Measurements from ENCODE around the gene SUFU.
A peak's percentile ranks its signal among the peaks of the same experiment; 100 is the strongest.
"Not testable (repeated sequence)": the region's sequence is repeated elsewhere in the genome, so short reads cannot be mapped to it uniquely, and the experiment has no call there.

Gene SUFU

DNA sequence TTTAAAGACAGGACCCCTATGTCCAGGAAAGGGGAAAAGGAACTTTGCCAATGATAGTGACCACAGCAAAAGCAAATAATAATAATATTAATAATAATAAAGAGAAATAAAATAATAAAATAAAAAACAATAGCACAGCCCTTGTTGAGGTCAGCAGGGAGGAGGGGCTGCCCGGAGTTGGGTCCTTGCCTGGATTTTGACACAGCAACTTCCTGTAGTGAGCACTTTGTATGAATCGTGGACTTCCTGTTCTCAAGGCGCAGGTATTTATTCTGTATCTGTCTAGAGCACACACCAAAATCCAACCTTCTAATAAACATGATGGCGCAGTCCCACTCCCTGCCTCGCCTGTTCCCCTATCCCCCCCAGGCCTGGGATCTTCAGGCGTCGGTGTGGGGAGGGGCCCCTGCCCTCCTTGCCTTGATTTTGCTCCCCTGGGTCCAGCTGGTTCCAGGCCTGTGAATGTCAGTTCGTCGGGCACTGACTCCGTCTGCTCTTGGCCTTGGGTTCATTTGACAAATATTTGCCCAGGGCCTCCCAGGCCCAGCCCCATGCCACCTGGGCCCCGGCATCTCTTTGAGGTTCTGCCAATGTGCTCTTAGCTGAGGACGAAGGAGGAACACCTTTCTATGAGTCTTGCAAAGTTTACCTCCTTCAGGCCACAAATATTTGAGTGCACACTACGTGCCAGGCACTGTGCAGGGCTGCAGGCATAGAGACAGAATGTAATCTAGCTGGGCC lies 154.4 kb downstream of the SUFU start:
- DNase-seq, result no peak
- Histone ChIP-seq H3K4me3 (ENCODE audit: low read depth, low read length) (no peak overlapping the region), H3K36me3 (peaks cover 44% of the 10 kb centered on the region), H3K9me3 (no peaks in the 10 kb centered on the region), H3K4me1 (peaks cover 10% of the 10 kb centered on the region), H3K27me3 (no peaks in the 10 kb centered on the region)
- TF ChIP-seq, protein P1, sequence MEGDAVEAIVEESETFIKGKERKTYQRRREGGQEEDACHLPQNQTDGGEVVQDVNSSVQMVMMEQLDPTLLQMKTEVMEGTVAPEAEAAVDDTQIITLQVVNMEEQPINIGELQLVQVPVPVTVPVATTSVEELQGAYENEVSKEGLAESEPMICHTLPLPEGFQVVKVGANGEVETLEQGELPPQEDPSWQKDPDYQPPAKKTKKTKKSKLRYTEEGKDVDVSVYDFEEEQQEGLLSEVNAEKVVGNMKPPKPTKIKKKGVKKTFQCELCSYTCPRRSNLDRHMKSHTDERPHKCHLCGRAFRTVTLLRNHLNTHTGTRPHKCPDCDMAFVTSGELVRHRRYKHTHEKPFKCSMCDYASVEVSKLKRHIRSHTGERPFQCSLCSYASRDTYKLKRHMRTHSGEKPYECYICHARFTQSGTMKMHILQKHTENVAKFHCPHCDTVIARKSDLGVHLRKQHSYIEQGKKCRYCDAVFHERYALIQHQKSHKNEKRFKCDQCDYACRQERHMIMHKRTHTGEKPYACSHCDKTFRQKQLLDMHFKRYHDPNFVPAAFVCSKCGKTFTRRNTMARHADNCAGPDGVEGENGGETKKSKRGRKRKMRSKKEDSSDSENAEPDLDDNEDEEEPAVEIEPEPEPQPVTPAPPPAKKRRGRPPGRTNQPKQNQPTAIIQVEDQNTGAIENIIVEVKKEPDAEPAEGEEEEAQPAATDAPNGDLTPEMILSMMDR (IDR thresholded peaks at IDR 0.05; ENCODE audit: low read depth, low read length), result no peak

- Histone ChIP-seq H3K9me3 (no peaks in the 10 kb centered on the region), H3K36me3 (peaks cover 39% of the 10 kb centered on the region), H3K4me1 (peaks cover 10% of the 10 kb centered on the region), H3K4me3 (ENCODE audit: low read depth, low read length) (no peak overlapping the region), H3K27me3 (no peaks in the 10 kb centered on the region)
- DNase-seq, result no peak
- TF ChIP-seq, protein P1 (IDR thresholded peaks at IDR 0.05; ENCODE audit: low read depth, low read length), result no peak
Observed at GRCh38 chr10:102658802-102659201, 155.0 kb downstream of the SUFU start.

DNA sequence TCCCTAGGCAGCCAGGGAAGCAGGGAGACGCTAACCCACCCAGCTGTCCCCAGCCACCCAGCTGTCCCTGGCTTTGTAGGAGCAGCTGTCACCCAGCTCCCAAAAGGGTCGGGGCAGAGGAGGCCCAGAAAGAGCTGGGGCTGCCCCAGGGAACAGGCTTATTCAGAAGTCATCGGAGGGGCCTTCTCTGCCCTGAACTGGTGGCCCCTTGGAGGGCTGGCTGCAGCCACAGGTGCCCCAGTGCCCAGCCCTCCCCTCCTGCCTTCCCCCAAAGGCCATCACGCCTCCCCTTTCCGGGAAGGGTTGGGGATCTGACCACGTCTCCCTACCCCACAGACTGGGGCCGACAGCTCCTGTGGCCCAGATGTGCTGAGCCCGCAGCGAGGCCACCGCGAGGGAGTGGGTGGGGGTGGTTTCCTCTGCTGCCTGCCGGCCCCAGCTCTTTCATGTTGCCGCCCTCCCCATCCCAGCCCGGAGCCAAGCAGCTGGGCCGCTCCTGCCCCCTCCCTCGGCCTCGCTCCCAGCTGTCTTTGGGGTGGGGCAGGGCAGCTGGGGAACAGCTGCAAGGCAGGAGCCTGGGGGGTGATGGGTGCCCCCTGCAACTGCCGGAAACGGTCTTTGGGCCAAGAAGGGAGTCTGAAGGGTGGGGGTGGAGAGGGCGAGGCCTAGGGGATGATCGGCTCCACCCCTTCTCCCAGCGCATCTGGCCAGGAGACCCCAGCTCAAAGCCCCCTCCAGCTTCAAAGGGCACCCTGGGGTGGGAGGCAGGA lies 157.3 kb downstream of the SUFU start:
- DNase-seq, result peak; percentile 58
- Histone ChIP-seq H3K9me3 (no peaks in the 10 kb centered on the region), H3K4me1 (peaks cover 10% of the 10 kb centered on the region), H3K27me3 (no peaks in the 10 kb centered on the region), H3K36me3 (peaks cover 18% of the 10 kb centered on the region), H3K4me3 (ENCODE audit: low read depth, low read length) (peak overlapping the region; percentile 23)
- TF ChIP-seq, protein P1 (IDR thresholded peaks at IDR 0.05; ENCODE audit: low read depth, low read length), result no peak

GRCh38 chr10:102661658-102662028 lies 157.9 kb downstream of the SUFU start:
- H3K27me3 ChIP-seq, result no peaks in the 10 kb centered on the region
- H3K9me3 ChIP-seq, result no peaks in the 10 kb centered on the region
- TF ChIP-seq, protein P1 (IDR thresholded peaks at IDR 0.05; ENCODE audit: low read depth, low read length), result no peak
- H3K36me3 ChIP-seq, result peaks cover 12% of the 10 kb centered on the region
- no peak overlapping the region for H3K4me3 ChIP-seq (ENCODE audit: low read depth, low read length)
- H3K4me1 ChIP-seq, result peaks cover 10% of the 10 kb centered on the region
- DNase-seq, result no peak

- TF ChIP-seq, protein P1 (IDR thresholded peaks at IDR 0.05; ENCODE audit: low read depth, low read length), result no peak
- no peaks in the 10 kb centered on the region for H3K9me3 ChIP-seq
- H3K36me3 ChIP-seq, result no peaks in the 10 kb centered on the region
- no peak for DNase-seq
- H3K27me3 ChIP-seq, result no peaks in the 10 kb centered on the region
- no peak overlapping the region for H3K4me3 ChIP-seq (ENCODE audit: low read depth, low read length)
- peaks cover 23% of the 10 kb centered on the region for H3K4me1 ChIP-seq
Observed at GRCh38 chr10:102665904-102666509, 162.2 kb downstream of the SUFU start.

DNA sequence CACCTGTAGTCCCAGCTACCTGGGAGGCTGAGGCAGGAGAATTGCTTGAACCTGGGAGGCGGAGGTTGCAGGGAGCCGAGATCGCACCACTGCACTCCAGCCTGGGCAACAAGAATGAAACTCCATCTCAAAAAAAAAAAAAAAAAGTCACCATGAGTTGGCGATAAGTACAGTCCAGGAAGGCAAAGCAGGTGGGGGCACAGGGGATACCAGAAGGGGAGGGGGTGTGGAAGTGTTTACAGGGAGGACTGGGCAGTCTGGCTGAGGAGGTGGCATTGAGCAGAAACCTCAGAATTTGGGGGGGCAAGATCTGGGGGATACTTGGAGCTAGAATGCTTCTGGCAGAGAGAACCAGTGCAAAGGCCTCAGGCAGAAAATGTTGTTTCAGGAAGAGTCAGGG lies 163.6 kb downstream of the SUFU start:
- not testable (repeated sequence) for H3K36me3 ChIP-seq; DNase-seq; H3K4me3 ChIP-seq (ENCODE audit: low read depth, low read length); H3K27me3 ChIP-seq; H3K9me3 ChIP-seq
- peaks cover 23% of the 10 kb centered on the region for H3K4me1 ChIP-seq

All from BE2C (cell line).